Activated CD4-positive, alpha-beta T cell treated with anti-CD3 and anti-CD28 coated beads, Interleukin-2, amount 50 U/mL, for 4 hours (primary cell): ENCODE results near the gene CSNK1D.
"Not testable (repeated sequence)": the region's sequence is repeated elsewhere in the genome, so short reads cannot be mapped to it uniquely, and the experiment has no call there.

Experiments
- DNase-seq, 2 experiments: peaks; one replicate each; pipeline ENCODE4 v3.0.0-alpha.2; 2020

Gene CSNK1D

DNA sequence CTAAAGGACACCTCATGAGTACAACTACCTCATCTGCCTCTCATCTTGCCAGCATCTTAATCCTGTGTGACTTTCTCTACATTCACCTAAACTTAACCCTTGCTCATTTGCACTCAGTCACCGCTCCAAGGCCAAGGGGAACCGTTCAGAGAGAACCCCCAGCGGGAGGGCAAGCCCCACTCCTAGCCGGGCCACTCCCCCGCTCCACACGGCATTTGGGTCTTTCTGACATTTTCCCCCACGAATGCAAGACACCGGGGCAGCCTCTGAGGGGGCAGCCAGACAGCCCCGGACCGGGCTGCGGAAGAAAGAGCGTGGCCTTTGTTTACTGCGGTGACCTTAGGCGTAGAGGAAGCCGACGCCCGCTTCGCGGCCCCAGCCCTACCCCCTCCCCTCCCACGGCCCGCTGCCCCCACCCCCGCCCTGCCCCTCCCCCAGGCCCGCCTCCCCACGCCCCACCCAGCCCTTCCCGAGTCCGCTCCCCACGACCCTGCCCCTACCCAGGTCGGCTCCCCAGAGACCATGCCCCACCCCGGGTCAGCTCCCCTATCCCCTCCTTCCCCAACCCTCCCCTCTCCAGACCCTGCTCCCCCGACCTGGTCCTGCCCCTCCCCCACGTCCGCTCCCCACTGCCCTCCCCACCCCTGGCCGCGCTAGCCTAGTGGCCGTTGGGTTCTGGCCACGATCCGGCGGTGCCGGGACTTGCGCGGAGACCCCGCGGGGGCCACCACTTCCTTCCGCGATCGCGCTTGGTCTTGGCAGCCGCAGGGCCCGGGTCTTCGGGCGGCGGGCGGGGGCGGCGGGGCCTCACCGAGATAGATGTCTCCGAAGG lies 789 bp downstream of the CSNK1D start:
- DNase-seq: peak; percentile 20 to 26

DNA sequence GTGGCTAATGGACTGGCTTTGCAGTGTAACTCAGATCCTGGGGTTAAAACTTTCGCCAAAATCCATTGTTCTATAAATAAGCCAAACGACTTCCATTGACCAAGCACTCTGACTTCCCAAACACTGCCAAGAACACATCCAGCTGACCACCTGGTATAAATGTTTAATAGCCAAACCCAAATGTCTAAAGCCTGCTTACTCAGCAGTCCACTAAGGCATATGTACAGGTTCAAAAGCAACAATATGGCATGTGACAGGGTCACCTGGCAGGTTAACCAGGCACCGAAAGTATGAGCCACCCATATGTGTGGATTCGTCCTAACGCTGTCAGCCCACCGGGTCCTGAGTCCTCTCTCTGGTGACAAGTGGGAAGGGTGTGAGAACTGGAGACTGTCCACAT lies 2.1 kb downstream of the CSNK1D start:
- no peak for DNase-seq

DNA sequence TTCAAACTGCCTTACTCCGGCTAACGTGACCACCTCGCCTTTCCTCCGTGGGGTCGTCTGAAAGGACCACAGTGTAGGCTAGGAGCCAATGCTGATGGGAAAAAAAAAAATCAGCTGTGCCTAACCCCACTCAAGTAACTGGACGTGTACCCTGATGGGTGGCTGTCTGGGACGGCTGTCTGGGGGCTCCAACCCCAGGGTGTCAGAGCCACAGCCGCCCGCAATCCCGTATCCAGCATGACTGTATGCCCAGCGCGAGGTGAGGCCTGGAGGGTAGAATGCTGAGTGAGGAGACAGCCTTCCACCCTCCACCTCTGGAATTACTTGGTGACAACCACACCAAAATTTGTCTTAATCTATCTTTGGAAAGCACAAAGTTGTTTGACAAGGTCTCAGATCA lies 2.8 kb downstream of the CSNK1D start:
- no peak for DNase-seq

DNA sequence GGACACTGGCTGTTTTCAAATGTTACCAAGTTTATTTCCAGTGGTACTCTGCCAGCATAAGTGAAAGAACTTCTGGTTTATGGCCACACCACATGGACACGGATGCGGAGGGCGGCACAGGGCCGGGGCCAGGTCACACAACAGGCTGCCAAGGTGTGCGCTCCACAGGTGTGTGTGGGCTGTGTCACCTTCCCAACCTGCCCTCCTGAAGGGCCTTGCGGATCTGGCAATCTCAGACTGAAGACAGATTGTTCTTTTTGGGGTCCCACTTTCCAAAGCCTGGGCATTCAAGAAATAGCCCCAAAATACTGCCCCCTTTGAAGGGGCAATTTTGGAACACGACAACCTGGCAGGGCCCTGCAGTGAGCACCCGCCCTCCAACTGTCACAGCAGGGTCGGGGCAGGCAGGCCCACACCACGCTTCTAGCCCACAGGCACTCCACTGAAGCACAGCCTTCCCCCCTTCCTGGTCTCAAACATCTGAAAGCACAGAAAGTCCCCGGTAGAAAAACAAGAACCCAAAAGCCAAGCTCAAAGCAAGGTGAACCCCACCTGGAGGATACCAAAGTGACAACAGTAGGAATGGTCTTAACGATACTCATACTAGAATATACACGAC lies 3.5 kb downstream of the CSNK1D start:
- no peak for DNase-seq

DNA sequence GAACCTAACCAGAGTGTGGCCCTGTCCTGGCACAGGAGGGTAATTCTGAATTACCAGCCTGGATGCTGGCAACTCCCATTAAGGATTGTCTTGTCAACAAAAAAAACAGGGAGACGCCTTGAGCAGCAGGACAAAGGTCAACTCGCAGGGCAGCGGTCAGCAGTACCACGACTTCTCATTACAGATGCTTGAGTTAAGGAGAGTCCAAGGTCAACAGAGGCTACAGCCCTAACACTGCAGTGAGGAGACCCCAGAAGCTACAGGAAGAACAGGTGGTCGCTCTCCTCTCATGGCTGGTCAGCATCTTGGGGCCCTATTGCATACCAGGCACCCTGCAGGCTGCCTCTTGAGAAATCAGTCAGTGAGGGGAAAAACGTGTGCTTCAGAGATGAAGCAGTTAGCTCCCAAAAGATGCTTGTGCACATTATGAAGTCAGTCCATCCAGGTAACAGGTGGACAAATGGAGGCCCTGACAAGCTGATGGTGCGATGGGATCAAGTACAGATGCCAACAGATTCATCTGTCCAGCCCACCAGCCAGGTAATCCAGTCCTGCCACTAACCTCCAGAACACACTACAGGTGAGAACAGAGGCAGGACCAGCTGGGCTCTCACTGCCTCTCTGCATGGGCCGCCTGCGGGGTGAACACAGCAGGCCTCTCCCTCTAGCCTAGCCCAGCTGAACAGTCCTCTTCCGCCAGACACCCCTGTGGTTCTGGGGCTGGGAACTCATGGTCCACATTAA lies 4.2 kb downstream of the CSNK1D start:
- DNase-seq: no peak

DNA sequence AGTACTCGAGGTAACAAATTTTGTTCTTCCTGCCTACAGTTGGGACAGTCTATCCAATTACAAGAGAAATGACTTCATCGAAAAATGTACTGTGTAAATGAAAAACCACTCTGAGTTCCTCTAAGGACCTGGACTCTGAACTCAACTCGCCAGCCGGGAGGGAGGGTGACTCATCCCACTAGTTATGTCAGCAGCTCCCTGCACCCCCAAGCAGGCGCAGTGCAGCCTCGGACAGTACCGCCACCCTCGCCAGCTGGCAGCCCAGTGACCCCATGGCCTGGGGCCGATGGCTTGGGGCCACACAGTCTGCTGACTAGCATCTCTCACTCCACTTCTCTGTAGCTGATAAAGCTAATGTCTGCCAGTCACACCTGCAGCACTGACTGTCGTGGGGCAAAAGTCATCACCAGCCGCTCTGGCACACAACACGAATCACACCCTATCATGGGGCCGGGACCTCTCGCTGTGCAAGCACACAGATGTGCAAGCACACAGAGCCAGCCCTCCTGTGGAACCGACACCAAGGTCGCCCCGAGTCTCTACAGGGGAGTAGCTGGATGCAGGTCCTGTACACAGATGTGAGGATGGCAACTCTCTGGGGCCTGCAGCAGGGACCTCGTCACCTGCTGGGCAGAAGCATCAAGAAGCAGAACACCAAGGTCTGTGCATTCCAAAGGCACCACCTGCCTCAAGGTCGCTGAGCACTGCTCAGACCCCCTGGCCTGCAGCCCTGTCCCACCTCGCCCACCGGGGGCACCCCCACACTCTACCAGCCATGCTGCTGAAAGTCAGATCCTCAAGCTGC lies 5.7 kb downstream of the CSNK1D start:
- peak; percentile 35 to 38 for DNase-seq

DNA sequence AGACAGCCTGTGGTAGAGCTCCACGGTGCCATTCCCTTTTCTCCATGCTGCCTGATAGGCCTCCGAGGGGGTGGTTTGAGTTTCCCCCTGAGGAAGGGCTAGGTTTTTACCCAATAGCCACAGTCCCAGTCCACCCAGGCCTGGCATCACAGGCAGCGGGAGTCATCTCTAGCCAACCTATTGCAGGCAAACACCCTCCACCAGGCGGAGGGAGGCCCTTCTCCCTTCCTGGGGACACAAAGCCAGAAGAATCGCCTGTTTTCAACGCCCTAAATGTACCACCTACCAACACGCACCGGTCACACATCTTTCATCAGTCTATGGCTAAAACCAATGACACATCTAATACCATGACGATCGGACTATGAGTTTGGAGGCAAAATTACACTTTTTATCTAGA lies 7.4 kb downstream of the CSNK1D start:
- DNase-seq: no peak

DNA sequence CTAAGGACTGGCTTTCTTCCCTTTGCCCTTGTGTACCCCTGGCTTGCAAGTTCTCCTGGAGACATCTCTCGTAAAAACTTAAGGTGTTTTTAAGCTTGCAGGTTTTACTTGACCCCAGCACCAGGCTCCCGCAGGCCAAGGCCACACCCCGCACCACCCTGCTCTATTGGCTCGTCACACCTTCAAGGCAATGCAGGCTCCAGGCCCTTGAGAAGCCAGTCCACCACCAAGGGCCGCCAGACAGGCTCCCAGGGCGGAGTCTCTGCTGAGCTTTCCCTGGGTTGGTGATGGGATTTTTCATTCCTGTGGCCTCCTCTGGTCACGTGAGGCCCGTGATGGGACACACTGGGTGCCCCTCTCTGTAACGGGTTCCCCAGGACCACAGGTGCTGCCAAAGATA lies 9.9 kb downstream of the CSNK1D start:
- DNase-seq: no peak

DNA sequence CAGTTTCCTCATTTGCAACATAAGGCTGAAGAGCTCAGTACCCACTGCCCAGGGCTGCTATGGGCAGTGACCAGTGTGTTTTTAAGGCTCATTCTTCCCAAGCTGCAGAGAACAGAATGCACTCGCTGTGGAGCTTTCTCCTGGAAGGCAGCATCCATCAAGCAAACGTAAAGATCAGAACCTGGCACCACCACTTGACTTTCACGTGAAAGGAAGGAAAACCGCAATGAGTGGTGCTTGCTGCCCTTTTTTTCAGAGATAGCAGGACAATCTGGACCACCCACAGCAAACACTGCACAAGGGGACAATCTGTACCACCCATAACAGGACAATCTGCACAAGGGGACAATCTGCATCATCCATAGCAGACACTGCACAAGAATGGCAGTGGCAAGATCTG lies 11.2 kb downstream of the CSNK1D start:
- no peak for DNase-seq

DNA sequence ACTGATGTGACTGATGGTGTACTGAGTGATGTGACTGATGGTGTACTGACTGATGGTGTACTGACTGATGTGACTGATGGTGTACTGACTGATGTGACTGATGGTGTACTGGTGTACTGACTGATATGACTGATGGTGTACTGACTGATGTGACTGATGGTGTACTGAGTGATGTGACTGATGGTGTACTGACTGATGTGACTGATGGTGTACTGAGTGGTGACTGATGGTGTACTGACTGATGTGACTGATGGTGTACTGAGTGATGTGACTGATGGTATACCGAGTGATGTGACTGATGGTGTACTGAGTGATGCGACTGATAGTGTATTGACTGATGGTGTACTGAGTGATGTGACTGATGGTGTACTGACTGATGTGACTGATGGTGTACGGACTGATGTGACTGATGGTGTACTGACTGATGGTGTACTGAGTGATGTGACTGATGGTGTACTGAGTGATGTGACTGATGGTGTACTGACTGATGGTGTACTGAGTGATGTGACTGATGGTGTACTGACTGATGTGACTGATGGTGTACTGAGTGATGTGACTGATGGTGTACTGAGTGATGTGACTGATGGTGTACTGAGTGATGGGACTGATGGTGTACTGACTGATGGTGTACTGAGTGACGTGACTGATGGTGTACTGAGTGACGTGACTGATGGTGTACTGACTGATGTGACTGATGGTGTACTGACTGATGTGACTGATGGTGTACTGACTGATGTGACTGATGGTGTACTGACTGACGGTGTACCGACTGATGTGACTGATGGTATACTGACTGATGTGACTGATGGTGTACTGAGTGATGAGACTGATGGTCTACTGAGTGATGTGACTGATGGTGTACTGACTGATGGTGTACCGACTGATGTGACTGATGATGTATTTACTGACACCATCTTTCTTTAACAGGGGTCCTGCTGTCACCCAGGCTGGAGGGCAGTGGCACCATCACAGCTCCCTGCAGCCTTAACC lies 13.2 kb downstream of the CSNK1D start:
- not testable (repeated sequence) for DNase-seq

DNA sequence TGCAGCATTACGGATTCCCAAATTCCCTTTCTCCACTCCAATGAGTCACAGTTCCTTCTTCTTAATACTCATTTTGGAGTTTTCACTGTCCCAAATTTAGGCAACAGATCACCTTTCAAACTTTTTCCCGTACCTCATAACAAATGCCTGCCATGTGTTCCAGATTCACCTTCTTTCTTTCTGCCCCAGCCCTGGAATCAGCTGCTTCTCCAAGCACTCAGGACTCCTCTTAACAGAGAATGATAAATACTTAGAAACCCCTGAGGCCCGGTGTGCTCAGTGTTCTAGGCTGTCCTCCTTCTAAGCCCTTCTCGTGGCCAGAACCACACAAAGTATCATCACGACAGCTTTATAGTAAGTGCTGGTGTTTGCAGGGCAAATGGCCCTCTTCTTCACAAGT lies 14.9 kb downstream of the CSNK1D start:
- no peak for DNase-seq

DNA sequence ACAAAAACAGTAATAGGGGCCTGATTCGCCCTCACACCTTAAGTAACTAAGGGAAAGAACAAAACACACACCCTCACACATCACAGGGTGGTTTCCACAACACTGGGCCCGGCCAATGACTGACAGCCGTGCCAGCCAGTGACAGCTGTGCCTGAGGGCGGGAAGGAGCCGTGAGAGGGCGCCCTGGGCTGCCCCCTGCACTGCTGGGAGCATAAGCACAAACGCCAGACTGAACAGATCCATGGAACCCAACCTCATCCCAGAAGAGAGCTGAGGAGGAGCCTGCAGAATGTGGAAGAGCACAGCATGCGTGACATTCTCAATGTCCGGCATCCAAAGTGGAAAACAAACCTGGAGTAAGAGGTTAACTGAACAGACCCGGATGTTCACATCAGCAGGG lies 16.0 kb downstream of the CSNK1D start:
- DNase-seq: peak; percentile 52 to 57

DNA sequence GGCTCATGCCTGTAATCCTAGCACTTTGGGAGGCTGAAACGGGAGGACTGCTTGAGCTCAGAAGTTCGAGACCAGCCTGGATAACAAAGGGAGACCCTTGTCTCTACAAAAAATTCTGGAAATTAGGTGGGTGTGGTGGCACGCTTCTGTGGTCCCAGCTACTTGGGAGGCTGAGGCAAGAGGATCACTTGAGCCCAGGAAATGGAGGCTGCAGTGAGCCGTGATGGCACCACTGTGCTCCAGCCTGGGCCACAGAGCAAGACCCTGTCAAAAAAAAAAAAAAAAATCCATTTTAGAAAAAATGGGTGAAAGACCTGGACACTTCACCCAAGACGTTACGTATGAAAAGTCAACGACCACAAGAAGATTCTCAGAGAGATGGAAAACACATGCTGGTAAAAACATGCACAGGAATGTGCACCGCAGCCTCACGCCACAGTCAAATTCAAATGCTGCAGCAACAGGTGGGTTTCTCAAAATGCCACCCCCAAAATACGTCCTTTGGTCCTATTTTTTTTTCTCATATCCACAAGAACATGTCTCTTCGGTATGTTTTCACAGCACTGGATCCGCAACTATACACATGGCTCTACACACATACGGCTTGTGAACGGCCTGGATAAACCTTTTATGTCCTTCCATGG lies 17.1 kb downstream of the CSNK1D start:
- DNase-seq: no peak

DNA sequence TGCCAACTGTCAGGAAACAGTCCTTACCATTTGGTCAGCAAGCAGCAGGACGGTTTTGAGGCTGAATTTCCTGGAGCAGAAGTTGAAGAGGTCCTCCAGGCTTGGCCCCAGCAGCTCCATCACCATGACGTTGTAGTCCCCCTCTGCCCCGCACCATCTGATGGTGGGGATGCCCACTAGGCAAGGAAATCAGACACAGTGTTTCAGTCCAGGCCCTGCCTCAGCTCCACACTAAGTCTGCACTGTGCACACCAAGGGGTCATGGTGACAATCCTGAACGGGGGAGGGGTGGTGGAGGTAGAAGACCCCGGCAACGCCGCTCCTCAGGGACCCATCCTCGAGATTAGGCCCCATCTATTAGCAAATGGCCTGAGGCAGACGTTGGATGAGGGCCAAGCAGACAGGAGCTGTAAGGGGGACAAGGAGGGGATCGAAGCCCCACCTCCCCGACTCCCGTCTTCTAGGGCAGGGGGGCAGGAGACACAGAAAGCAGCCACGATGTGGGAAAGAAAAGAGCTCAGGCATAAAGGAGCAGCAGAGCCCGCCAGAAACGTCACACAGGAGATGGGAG lies 18.0 kb downstream of the CSNK1D start:
- DNase-seq: no peak

DNA sequence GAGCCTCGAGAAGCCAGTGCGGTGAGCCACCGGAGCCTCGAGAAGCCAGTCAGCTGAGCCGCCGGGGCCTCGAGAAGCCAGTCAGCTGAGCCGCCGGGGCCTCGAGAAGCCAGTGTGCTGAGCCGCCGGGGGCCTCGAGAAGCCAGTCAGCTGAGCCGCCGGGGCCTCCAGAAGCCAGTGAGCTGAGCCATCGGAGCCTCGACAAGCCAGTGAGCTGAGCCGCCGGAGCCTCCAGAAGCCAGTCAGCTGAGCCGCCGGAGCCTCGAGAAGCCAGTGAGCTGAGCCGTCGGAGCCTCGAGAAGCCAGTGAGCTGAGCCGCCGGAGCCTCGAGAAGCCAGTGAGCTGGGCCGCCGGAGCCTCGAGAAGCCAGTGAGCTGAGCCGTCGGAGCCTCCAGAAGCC lies 18.8 kb downstream of the CSNK1D start:
- not testable (repeated sequence) for DNase-seq

DNA sequence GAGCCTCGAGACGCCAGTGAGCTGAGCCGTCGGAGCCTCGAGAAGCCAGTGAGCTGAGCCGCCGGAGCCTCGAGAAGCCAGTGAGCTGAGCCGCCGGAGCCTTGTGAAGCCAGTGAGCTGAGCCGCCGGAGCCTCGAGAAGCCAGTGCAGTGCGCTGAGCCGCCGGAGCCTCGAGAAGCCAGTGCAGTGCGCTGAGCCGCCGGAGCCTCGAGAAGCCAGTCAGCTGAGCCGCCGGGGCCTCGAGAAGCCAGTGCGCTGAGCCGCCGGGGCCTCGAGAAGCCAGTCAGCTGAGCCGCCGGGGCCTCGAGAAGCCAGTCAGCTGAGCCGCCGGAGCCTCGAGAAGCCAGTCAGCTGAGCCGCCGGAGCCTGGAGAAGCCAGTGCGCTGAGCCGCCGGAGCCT lies 19.4 kb downstream of the CSNK1D start:
- DNase-seq: not testable (repeated sequence)

DNA sequence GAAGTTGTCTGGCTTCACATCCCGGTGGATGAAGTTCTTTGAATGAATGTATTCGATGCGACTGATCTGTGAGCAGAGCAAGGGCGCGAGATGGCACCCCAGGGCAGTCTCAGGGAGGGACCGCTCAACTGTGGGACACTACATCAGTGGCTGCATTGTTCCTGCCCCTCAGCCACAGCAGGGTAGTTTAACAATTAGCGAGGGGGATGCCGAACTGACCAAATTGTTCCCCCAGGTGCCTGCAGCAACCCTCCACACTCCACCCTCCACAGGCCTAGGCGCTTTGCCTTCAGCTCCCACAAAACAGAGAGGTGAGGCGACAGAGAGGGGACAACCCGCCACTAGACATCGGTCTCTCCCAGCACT lies 20.3 kb downstream of the CSNK1D start:
- DNase-seq: no peak

DNA sequence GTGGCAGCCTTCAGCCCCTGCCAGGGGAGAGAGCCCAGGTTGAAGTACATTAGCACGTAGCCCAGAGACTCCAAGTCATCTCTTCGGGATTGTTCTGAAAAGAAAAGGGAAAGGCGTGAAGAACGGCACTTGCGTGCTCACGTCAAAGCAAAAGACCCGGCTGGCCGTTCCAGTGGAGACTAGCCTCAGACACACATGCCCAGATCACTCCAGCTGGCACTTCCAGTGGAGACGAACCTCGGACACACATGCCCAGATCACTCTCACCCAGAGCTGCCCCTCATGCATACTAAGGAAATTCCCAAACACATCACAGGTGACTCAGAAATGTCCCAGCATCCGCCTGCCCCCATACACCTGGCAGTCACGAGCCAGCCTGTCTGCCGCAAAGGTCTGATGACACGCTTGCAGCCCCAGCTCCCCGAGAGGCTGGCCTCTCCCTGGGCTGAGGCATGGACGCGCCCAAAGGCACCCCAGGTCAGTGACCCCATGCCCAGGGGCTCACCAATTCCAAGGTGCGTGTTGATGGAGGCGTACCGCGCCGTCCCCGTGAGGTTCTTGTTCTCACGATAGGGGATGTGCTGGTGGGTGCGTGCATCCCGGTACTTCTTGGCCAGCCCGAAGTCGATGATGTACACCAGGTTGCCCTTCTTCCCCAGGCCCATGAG lies 20.9 kb downstream of the CSNK1D start:
- no peak for DNase-seq

DNA sequence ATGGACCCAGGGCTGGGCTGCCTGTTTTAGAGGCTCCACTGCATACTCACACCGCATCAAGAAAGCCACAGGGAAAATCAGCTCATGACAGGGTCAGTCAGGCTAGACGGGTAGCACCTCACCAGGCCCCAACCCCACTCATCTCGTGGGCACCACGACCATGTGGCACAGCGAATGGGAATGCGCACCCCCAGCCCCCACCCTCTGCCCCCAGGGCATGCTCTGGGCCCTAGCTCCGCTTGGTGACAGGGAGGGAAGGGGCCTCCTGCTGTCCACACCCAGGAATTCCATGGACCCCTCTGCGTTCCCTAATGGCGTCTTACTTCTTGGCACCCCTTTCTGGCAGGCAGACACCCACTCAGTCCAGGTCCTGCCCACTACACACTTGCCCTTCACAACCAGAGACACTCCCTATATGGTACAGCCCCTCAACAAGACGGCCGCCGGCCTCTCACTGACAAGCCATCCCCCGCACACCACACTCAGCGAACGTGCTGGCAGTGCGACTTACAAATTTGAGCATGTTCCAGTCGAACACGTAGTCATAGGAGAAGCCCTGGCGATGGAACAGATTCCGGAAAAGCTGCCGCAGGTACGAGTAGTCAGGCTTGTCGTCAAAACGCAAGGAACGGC lies 22.5 kb downstream of the CSNK1D start:
- DNase-seq: no peak
